Activated CD4-positive, alpha-beta T cell treated with anti-CD3 and anti-CD28 coated beads for 36 hours (primary cell): Measurements from ENCODE around the gene ZBTB40. TPM values are rescaled to one million over a fixed set of nuclear protein-coding genes. Genes with fewer than 3 reads are reported as not detected.

Experiments
- ATAC-seq: fragments of 200-7000 bp; cut with Tn5 transposase; one replicate; pipeline ENCODE4 v1.10.0; 2021; ENCODE audit warnings: mild to moderate bottlenecking, moderate library complexity
- CTCF ChIA-PET: fragments of 350-600 bp; sonication (Branson Sonifier 250); formaldehyde crosslinking; loops from one replicate; lab custom pipeline; 2021; ENCODE audit warnings: antibody characterized with exemption; lab: Charles Lee
- POLR2A ChIA-PET: fragments of 350-600 bp; sonication (Branson Sonifier 250); formaldehyde crosslinking; loops from one replicate; lab custom pipeline; 2021; ENCODE audit warnings: antibody characterized with exemption, inconsistent platforms; lab: Charles Lee
- DNase-seq: peaks from one replicate; pipeline ENCODE4 v3.0.0-alpha.2; 2020
- H3K27ac Mint-ChIP-seq: one replicate; pipeline ENCODE4 v1.8.0; 2021; ENCODE audit warnings: mixed read lengths
- H3K27me3 Mint-ChIP-seq: one replicate; pipeline ENCODE4 v1.8.0; 2021; ENCODE audit warnings: mixed read lengths
- H3K36me3 Mint-ChIP-seq: one replicate; pipeline ENCODE4 v1.8.0; 2021; ENCODE audit warnings: low read depth, mixed read lengths
- H3K4me1 Mint-ChIP-seq: one replicate; pipeline ENCODE4 v1.8.0; 2021; ENCODE audit warnings: mixed read lengths
- H3K4me3 Mint-ChIP-seq: one replicate; pipeline ENCODE4 v1.8.0; 2021; ENCODE audit warnings: mild to moderate bottlenecking, moderate library complexity, mixed read lengths
- H3K9me3 Mint-ChIP-seq: one replicate; pipeline ENCODE4 v1.8.0; 2021; ENCODE audit warnings: low read depth, mixed read lengths
- intact Hi-C, 2 experiments: fragments of 100-400 bp; cut with DNase I in 1 of 2; cut with micrococcal nuclease in 1 of 2; formaldehyde crosslinking; loops; one replicate each; pipeline versions ENCODE4 v1.14.2 to v1.15.1; 2022 to 2024; cut with DNase I, micrococcal nuclease
- total RNA-seq, 2 experiments: library from RNA; stranded (reverse); gene quantifications; one replicate each; pipeline ENCODE4 v1.2.3, GENCODE V29; 2021

The ZBTB40 gene
- total RNA-seq, 2 experiments from 2014 or later: 12.7 to 13.5 TPM

DNA sequence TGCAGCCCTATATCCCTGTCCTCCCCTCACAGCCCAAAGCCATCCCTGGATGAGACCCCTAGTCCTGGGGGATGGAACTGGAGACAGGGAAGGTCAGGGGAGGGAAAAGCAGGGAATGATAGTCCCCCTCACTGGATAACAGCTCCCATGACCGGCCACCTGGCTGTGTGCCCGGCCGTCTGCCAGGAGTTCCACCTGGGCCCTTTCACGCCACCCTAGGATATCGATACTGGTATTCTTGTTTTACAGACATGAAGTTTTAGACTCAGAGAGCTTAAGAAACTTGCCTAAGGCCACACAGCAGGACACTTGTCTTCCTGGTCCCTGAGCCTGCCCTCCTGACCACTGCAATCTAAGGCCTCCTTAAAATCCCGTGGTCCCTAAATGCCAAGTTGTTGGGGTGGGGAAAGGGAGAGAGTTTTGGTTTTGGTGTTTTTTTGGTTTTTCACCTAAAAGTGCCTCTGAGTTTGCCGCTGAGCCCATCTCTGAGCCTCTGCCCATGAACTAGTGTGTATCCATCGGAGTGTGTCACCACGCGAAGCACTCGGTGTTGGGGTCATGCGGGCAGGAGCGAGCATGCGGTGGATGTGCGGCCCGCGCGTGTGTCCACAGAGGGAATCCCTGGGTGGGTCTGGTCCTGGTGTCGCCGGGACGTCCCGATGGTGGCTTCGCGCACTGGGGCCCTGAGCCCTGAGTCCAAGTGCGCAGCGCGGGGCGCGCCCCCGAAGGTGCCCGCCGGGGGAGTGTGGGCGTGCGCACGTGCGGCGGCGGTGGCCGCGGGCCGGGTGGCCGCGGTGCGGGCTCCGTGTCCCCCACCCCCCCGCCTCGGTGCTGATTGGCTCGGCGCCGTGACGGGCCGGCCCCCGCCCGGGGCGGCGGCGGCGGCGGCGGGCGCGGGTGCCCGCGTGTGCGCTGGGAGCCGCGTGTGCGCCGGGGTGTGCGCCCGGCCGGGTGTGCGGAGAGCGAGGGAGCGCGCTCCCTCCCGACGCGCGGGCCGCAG, 111.2 kb downstream of the ZBTB40 start, which contains the start of gene EPHA8:
EPHA8 (plus strand) TSS at position 906 of the 1,000 bp plus-strand sequence. CDS start 147 bp downstream, outside the sequence.
- Mint-ChIP-seq H3K36me3 (no peaks in the 10 kb centered on the region), H3K27ac (no peak within 1 kb of the TSS), H3K4me1 (peaks cover 3% of the 10 kb centered on the region), H3K27me3 (peaks cover 47% of the 10 kb centered on the region), H3K4me3 (no peak within 1 kb of the TSS), H3K9me3 (no peaks in the 10 kb centered on the region)
- POLR2A ChIA-PET: no interaction called here
- intact Hi-C loops: no loop called here
- ATAC-seq: no peak
- CTCF ChIA-PET: no interaction called here
- DNase-seq: no peak

DNA sequence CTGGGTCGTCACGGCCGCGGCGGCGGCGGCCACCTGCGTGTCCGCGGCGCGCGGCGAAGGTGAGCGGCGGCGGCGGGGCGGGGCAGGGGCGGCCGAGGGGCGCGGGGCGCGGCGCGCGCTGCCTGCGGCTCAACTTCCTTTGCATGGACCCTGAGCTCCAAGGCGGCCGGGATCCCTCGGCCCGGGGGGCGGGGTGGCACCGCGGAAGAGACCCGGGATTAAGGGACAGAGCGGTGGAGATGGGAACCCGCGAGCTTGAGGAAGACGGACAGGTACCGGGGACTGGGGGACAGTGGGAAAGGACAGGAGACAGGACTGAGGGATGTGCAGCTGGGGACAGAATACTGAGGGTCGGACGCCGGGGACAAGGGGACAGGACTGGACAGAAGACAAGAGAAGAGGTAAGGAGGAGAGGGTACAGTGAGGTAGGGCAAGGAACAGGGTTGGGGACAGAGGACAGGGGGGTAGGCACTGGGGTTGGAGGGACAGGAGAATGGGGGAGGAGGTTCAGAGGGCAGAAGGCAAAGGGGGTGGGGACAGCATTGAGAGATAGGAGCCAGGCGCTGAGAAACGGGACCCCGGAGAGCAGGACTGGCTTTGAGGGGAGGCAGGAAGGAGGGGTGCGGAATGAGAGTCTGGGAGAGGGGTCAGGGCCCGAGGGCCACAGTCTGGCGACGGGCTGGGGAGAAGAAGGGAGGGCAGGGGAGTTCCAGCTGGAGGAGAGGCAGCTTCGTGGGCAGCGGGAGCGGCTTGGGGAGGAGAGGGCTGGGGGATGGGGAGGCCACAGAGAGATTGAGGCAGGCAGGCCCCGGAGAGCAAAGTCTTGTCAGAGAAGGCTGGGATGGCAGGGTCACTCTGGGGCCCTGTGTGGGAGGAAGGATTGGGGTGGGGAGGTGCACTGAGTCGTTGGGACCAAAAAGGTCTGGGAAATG, 112.3 kb downstream of the ZBTB40 start:
- peaks cover 3% of the 10 kb centered on the region for H3K4me1 Mint-ChIP-seq
- POLR2A ChIA-PET: no interaction called here
- no peaks in the 10 kb centered on the region for H3K9me3 Mint-ChIP-seq
- H3K4me3 Mint-ChIP-seq: no peak overlapping the region
- intact Hi-C loops: no loop called here
- no peaks in the 10 kb centered on the region for H3K36me3 Mint-ChIP-seq
- peaks cover 46% of the 10 kb centered on the region for H3K27me3 Mint-ChIP-seq
- ATAC-seq (no peak), DNase-seq (no peak)
- H3K27ac Mint-ChIP-seq: no peak overlapping the region
- CTCF ChIA-PET: no interaction called here

DNA sequence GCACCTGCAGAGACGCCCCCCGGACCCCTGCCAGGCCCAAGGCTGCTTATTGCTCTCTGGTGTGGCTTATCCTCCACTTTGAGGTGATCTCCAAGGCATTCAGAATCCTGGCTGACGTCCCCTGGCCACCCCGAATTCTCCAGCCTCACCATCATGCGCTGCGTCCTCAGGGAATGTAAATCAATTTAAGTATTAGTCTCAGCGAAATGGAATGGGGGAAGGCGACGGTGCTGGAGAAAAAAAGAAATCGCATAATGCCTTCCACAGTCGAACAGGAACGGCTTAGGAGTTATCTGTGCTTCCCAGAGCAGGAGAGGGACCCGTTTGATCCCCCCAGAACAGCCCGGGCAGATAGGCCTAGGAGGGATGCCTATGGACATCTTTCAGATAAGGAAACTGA, 114.5 kb downstream of the ZBTB40 start:
- H3K4me3 Mint-ChIP-seq: no peak overlapping the region
- peaks cover 3% of the 10 kb centered on the region for H3K4me1 Mint-ChIP-seq
- ATAC-seq (no peak), DNase-seq (no peak)
- H3K27ac Mint-ChIP-seq: no peak overlapping the region
- ChIA-PET CTCF (no interaction called here), POLR2A (no interaction called here)
- H3K27me3 Mint-ChIP-seq: peaks cover 32% of the 10 kb centered on the region
- intact Hi-C loops: no loop called here
- H3K36me3 Mint-ChIP-seq: no peaks in the 10 kb centered on the region
- H3K9me3 Mint-ChIP-seq: no peaks in the 10 kb centered on the region

DNA sequence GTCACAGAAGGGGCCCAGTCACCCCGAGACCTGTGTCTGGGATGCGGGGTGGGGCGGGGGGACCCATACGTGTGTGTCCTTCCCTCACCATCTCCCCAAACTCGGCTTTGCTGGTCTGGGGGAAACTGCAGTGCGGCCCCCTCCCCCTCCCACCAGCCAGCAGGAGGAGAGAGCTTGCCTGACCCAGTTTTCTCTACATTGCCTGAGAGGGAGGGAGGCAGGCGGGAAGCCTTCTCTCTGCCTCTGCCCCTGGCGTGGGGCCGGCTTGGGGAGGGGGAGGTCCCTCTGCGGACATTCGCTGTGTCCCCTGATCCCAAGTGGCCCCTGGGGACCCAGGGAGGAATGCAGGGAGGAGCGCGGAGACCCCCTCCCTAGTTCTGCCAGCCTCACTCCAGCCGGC, 115.5 kb downstream of the ZBTB40 start:
- ChIA-PET CTCF (no interaction called here), POLR2A (no interaction called here)
- intact Hi-C loops: no loop called here
- DNase-seq: no peak
- no peak for ATAC-seq
- H3K36me3 Mint-ChIP-seq: no peaks in the 10 kb centered on the region
- H3K27me3 Mint-ChIP-seq: peaks cover 23% of the 10 kb centered on the region
- no peak overlapping the region for H3K27ac Mint-ChIP-seq
- peaks cover 3% of the 10 kb centered on the region for H3K4me1 Mint-ChIP-seq
- H3K4me3 Mint-ChIP-seq: no peak overlapping the region
- H3K9me3 Mint-ChIP-seq: no peaks in the 10 kb centered on the region

DNA sequence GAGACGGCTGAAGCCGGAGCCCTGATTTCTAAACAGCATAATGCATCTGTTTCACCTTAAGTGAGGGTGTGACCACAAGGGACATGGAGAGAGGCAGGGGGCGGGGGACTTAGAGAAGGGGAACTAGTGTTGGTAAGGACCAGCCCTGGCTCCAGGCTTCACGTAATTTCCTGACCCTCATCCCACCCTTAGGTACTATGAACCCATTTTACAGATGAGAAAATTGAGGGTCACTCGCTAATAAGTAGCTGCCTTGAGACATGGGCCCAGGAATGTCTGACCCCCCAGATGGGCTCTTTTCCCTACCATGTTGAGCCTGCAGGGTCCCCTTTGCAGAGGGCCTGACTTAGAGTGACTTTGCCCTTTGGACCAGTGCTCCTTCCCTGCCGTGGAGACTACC, 116.3 kb downstream of the ZBTB40 start:
- intact Hi-C loops: no loop called here
- DNase-seq (no peak), ATAC-seq (no peak)
- Mint-ChIP-seq H3K4me1 (peaks cover 3% of the 10 kb centered on the region), H3K27ac (no peak overlapping the region), H3K9me3 (no peaks in the 10 kb centered on the region), H3K36me3 (no peaks in the 10 kb centered on the region), H3K27me3 (peaks cover 18% of the 10 kb centered on the region), H3K4me3 (no peak overlapping the region)
- ChIA-PET CTCF (no interaction called here), POLR2A (no interaction called here)

DNA sequence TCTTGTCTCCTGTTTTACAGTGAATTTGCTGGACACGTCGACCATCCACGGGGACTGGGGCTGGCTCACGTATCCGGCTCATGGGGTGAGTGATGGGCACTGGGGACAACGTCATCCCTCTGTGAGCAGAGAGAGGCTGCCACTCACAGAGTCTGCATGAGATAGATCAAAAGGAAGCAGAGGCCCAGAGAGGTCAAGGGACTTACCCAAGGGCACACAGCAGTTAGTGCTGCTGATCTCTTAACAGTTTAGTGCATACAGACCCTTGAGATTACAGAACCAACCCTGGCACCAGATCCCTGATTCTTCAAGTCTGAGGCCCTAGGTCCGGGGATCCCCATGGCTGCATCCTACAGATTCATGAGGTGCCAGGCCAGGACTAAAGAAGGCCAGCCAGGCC, 117.6 kb downstream of the ZBTB40 start:
- DNase-seq: no peak
- Mint-ChIP-seq H3K4me1 (no peaks in the 10 kb centered on the region), H3K9me3 (no peaks in the 10 kb centered on the region), H3K4me3 (no peak overlapping the region), H3K27ac (no peak overlapping the region), H3K36me3 (no peaks in the 10 kb centered on the region), H3K27me3 (peaks cover 12% of the 10 kb centered on the region)
- ATAC-seq: no peak
- intact Hi-C loops: no loop called here
- CTCF ChIA-PET: no interaction called here
- POLR2A ChIA-PET: no interaction called here

DNA sequence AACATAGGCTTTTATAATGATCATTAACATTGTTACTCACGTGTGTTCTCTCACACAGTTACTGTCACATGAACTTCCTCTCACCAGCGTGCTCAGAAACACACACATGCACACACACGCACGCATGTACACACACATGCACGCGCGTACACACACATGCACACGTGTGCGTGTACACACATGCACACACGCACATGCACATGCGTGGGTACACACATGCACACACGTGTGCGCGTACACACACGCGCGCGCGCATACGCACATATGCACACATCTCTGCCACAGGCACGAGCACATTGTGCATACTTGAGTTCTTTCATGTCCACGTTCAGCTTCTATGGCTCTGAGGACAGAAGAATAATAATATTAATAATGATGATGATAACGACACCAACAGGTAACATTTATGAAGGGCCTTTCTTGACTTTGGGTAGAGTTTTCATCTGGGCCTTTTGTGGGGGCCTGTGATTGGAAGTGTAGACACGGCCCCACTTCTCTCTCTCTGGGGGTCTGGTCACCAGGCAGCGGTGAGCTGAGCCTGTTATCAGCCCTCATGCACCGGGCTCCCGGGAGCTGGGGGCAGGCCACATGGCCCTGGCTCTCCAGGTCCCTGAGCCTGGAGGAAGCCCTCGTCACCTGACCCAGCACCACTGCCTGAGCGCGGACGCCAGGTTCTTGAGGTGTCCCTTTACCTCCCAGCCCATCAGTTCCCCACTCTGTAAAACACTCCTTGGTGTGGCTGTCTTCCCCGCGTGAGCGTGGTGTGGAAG, 118.7 kb downstream of the ZBTB40 start:
- no peak for DNase-seq
- intact Hi-C loops: no loop called here
- H3K4me3 Mint-ChIP-seq: no peak overlapping the region
- H3K36me3 Mint-ChIP-seq: no peaks in the 10 kb centered on the region
- CTCF ChIA-PET: no interaction called here
- no peaks in the 10 kb centered on the region for H3K9me3 Mint-ChIP-seq
- H3K27me3 Mint-ChIP-seq: peaks cover 5% of the 10 kb centered on the region
- no peaks in the 10 kb centered on the region for H3K4me1 Mint-ChIP-seq
- no peak overlapping the region for H3K27ac Mint-ChIP-seq
- POLR2A ChIA-PET: interaction anchor here (0.7 kb wide), 1 partner anchor 212 kb away, joined by 5 read pairs; no protein-coding TSS in a partner anchor
- ATAC-seq: no peak

DNA sequence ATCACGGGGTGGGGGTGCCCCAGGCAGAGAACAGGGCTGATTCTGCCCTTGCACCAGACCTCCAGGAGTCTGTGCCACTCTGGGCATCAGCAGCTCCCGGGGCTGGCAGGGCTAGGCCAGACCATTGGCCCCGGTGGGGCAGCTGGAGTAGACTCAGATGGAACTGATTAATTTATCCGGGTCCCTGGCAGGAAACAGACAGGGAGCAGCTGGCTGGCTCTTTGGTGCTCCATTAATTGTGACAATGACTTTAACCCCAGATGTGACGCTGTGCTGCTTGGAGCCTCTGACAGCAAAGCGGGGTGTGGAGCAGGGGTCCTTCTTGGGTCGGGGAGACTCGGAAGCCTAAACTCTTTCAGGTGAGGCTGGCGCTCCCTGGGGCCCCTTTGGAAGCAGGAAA, 121.2 kb downstream of the ZBTB40 start:
- no peak for DNase-seq
- no peak for ATAC-seq
- peaks cover 3% of the 10 kb centered on the region for H3K27me3 Mint-ChIP-seq
- H3K27ac Mint-ChIP-seq: no peak overlapping the region
- CTCF ChIA-PET: no interaction called here
- H3K4me1 Mint-ChIP-seq: no peaks in the 10 kb centered on the region
- H3K9me3 Mint-ChIP-seq: peaks cover 4% of the 10 kb centered on the region
- intact Hi-C loops: no loop called here
- H3K36me3 Mint-ChIP-seq: no peaks in the 10 kb centered on the region
- H3K4me3 Mint-ChIP-seq: no peak overlapping the region
- POLR2A ChIA-PET: no interaction called here

DNA sequence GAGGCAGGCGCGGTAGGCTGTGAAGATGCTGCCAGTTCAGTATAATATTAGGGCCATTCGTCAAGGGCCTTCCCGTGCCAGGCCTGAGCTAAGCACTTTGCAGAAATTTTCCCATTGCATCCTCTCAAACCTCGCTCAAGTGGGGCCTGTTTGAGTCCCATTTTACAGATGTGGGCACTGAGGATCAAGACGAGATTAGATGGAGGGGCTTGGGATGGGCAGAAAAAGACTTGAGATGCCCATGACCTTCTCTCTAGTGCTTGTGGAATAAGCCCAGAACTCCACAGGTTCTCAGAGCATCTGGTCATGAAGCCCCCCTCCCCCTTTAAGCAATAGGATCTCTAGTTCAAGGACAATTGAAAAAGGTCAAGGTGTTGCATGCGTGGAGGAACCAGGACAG, 121.6 kb downstream of the ZBTB40 start:
- Mint-ChIP-seq H3K4me3 (no peak overlapping the region), H3K36me3 (no peaks in the 10 kb centered on the region), H3K4me1 (no peaks in the 10 kb centered on the region), H3K27me3 (peaks cover 3% of the 10 kb centered on the region), H3K27ac (no peak overlapping the region), H3K9me3 (peaks cover 8% of the 10 kb centered on the region)
- ChIA-PET POLR2A (no interaction called here), CTCF (no interaction called here)
- DNase-seq (no peak), ATAC-seq (no peak)
- intact Hi-C loops: no loop called here

DNA sequence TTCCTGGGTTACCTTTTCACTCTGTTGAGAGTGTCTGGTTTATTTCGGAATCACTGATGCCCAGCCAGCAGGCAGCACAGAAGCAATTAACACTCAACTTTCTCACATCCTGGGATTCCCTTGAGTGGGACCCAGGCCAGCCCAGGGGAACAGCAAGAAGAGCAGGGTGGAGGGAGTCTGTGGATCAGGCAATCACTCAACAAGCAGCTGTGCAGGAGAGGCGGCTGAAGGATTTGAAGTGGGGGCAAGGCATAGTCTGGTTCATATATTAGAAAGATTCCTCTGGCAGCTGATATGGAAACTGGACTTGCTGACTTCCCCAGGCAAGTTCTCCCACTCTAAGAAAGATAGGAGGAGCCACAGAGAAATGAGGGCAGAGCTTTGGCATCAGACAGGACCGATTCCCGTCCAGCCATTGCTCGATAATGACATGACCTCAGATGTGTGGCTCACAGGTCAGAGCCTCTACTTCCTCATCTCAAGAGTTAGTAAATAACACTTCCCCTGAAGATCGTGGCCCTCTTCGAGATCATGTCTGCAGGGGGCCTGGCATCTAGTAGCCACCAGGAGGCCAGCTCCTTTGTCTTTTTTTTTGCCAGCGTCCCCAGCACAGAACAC, 124.0 kb downstream of the ZBTB40 start:
- POLR2A ChIA-PET: no interaction called here
- H3K27me3 Mint-ChIP-seq: peaks cover 3% of the 10 kb centered on the region
- no peak for DNase-seq

More for the DNA sequence above, 124.0 kb downstream of the ZBTB40 start:
- intact Hi-C loops: no loop called here
- H3K4me1 Mint-ChIP-seq: no peaks in the 10 kb centered on the region
- H3K36me3 Mint-ChIP-seq: no peaks in the 10 kb centered on the region
- CTCF ChIA-PET: interaction anchor here (0.6 kb wide), 1 partner anchor 17 kb away, joined by 3 read pairs; no protein-coding TSS in a partner anchor
- H3K4me3 Mint-ChIP-seq: no peak overlapping the region
- peaks cover 19% of the 10 kb centered on the region for H3K9me3 Mint-ChIP-seq
- H3K27ac Mint-ChIP-seq: no peak overlapping the region
- ATAC-seq: no peak
